Fibroblast of pulmonary artery (primary cell): ENCODE measurements around the gene SPATA31C1.

Experiments used
- DNase-seq: peaks from one replicate; pipeline ENCODE4 v3.0.0-alpha.2; 2010; ENCODE audit warnings: low read depth
- H3K4me3 ChIP-seq: replicated peaks from 2 replicates; pipeline ENCODE4 v1.5.1; 2011; ENCODE audit warnings: low read depth, mild to moderate bottlenecking, control low read depth, low read length, moderate library complexity
- CTCF ChIP-seq: IDR thresholded peaks from 2 replicates; pipeline ENCODE4 v1.5.1; 2011; ENCODE audit warnings: mild to moderate bottlenecking, control low read depth, low read length, inconsistent platforms; ENCODE audit errors: missing control alignments

SPATA31C1 gene

GRCh38 chr9:87963770-87964169 is 46.0 kb downstream of the SPATA31C1 start:
- DNase-seq: no peak
- no peak for TF ChIP-seq CTCF
- H3K4me3 ChIP-seq: no peak overlapping the region

DNA sequence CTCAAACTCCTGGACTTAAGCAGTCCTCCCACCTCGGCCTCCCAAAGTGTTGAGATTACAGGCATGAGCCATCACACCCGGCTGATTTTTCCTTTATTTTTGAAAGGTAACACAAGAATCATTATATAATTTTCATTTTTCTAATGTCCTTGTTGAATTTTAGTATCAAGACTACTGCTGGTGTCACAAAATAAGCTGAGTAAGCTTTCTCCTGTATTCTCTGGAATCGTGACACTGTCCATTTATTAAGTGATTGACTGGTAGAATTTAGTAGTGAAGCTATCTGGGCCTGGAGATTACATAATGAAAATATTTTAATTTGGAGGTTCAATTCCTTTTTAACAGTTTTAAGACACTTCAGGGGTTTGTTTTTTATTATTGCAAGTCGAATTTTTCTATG is 47.1 kb downstream of the SPATA31C1 start:
- H3K4me3 ChIP-seq: no peak overlapping the region
- no peak for TF ChIP-seq CTCF
- no peak for DNase-seq

DNA sequence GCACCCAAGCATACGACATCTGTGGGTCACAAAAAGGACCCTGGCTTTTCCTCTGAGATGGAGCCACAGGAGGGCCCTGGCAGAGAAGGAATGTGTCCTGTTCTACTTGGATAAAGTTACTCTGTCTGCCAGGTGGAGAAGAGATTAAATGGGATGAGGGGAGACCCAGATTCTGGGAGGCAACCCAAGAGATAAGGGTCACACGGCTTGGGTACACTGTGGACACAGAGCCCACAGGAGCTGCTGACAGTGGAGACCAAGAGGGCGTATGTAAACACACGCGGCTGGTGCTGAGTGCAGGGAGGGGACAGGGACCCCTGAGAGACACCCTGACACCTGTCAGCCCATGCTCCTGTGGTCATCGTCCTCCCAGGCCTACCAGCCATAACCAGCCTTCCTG is 50.4 kb downstream of the SPATA31C1 start:
- no peak for DNase-seq
- TF ChIP-seq CTCF: no peak
- no peak overlapping the region for H3K4me3 ChIP-seq

- no peak overlapping the region for H3K4me3 ChIP-seq
- TF ChIP-seq CTCF: no peak
- DNase-seq: no peak
Measured at GRCh38 chr9:87970602-87971001, 52.8 kb downstream of the SPATA31C1 start.

- TF ChIP-seq CTCF: no peak
- DNase-seq: no peak
- no peak overlapping the region for H3K4me3 ChIP-seq
Measured at GRCh38 chr9:87973122-87973521, 55.4 kb downstream of the SPATA31C1 start.
